Measurements from ENCODE around the gene CBY2.
"Not testable (repeated sequence)": the region's sequence is repeated elsewhere in the genome, so short reads cannot be mapped to it uniquely, and the experiment has no call there.

The CBY2 gene

DNA sequence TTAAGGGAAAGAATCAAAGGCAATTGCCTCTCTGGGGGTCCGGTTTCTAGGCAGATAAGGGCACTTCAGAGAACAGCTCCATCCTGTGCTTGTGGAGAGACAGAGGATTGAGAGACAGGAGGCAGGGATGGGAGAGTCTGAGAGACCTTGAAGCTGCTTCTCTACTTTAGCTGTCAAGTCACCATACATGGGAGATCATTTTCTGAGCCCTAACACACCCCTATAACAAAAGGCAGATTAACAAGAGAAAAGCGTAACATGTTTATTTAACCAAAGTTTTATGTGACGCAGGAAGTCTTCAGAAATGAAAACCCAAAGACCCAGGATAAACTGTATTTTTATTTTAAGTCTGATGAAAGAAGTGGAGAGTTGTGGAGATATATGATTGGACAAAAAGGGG, 48.4 kb downstream of the CBY2 start:
- DNase-seq: no peak

DNA sequence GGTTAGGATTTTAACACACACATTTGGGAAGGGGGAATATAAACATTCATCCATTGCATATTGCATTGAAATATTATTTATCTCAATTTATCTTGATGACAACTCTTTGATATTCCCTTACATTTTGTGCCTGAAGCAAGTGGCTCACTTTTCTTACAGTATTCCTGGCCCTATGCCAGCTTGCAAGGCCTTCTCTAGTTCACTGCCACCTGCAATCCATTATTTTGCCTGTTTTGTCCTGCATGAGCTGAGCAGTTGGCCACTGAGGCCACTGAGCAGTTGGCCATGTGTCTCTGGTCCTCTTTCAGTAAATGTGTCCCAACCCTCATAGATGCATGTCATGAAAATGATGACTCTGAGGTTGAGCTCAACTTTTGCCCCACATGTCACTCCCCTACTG, 49.8 kb downstream of the CBY2 start:
- no peak for DNase-seq

- DNase-seq: no peak
Observed at GRCh38 chr13:45752510-45752909, 50.4 kb downstream of the CBY2 start.

GRCh38 chr13:45756498-45756897, 54.4 kb downstream of the CBY2 start:
- DNase-seq: not testable (repeated sequence)

- DNase-seq: not testable (repeated sequence)
Observed at GRCh38 chr13:45757589-45757988, 55.5 kb downstream of the CBY2 start.

DNA sequence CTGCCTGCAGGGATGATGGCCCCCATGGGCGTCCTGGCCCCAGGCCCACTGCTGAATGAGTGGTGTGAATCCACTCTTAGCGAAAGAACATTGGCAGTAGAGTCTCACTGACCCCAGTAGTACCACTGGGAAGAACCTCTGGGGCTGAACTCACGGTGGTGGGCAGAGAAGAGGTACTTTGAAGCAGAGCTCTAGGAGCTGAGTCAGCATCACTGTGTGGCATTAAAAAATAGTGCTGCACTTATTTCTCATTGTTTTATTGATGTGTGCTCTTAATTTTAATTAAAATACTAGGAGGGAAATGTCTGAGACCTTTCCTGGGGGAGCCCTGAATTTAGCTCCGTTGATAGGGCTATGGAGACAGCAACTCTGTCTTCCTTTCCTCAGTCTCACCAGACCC, 61.3 kb downstream of the CBY2 start:
- DNase-seq: no peak
